NCI-H1105 (cell line): ENCODE data around the gene NEDD4.
A peak's percentile ranks its signal among the peaks of the same experiment; 100 is the strongest.
"Not testable (repeated sequence)": the region's sequence is repeated elsewhere in the genome, so short reads cannot be mapped to it uniquely, and the experiment has no call there.

Experiments used
- DNase-seq: peaks from one replicate; lab custom pipeline; 2025; lab: John Stamatoyannopoulos, UW

The NEDD4 gene

GRCh38 chr15:55958349-55958748, 35.1 kb downstream of the NEDD4 start:
- DNase-seq = no peak

- no peak for DNase-seq
Measured at GRCh38 chr15:55954862-55955605, 38.4 kb downstream of the NEDD4 start.

GRCh38 chr15:55952501-55953274, 40.7 kb downstream of the NEDD4 start:
- not testable (repeated sequence) for DNase-seq

GRCh38 chr15:55944606-55945005, 48.8 kb downstream of the NEDD4 start:
- not testable (repeated sequence) for DNase-seq

GRCh38 chr15:55942332-55942731, 51.1 kb downstream of the NEDD4 start:
- DNase-seq = no peak

- no peak for DNase-seq
Measured at GRCh38 chr15:55937040-55937439, 56.4 kb downstream of the NEDD4 start.

GRCh38 chr15:55928955-55929354, 64.5 kb downstream of the NEDD4 start:
- DNase-seq = no peak

- no peak for DNase-seq
Measured at GRCh38 chr15:55921744-55922143, 71.7 kb downstream of the NEDD4 start.

- DNase-seq = no peak
Measured at GRCh38 chr15:55917881-55918296, 75.5 kb downstream of the NEDD4 start.

GRCh38 chr15:55916666-55917409, 76.6 kb downstream of the NEDD4 start:
- DNase-seq = no peak

GRCh38 chr15:55915876-55916567, 77.4 kb downstream of the NEDD4 start:
- no peak for DNase-seq

- DNase-seq = no peak
Measured at GRCh38 chr15:55915221-55915620, 78.2 kb downstream of the NEDD4 start.

- no peak for DNase-seq
Measured at GRCh38 chr15:55914446-55914845, 79.0 kb downstream of the NEDD4 start.

- no peak for DNase-seq
Measured at GRCh38 chr15:55912982-55913381, 80.4 kb downstream of the NEDD4 start.

- no peak for DNase-seq
Measured at GRCh38 chr15:55909036-55909811, 84.2 kb downstream of the NEDD4 start.

GRCh38 chr15:55907797-55908196, 85.6 kb downstream of the NEDD4 start:
- no peak for DNase-seq

GRCh38 chr15:55902981-55903380, 90.4 kb downstream of the NEDD4 start:
- no peak for DNase-seq

- no peak for DNase-seq
Measured at GRCh38 chr15:55900019-55900418, 93.4 kb downstream of the NEDD4 start.

GRCh38 chr15:55899537-55899936, 93.9 kb downstream of the NEDD4 start:
- no peak for DNase-seq

- peak; percentile 9 for DNase-seq
Measured at GRCh38 chr15:55897560-55898336, 95.7 kb downstream of the NEDD4 start.
